Naive thymus-derived CD4-positive, alpha-beta T cell (primary cell): ENCODE data around the gene VSIR. TPM values are rescaled to one million over a fixed set of nuclear protein-coding genes. Genes with fewer than 3 reads are reported as not detected.

ENCODE experiments used
- ATAC-seq: fragments of 150-1000 bp; cut with Tn5 transposase; 2 replicates; pipeline ENCODE4 v1.10.0; 2021; ENCODE audit warnings: mild to moderate bottlenecking, moderate library complexity
- CTCF ChIA-PET: fragments of 350-600 bp; sonication (Branson Sonifier 250); formaldehyde crosslinking; loops from one replicate; lab custom pipeline; 2021; ENCODE audit warnings: antibody characterized with exemption; lab: Charles Lee
- POLR2A ChIA-PET: fragments of 350-600 bp; sonication (Branson Sonifier 250); formaldehyde crosslinking; loops from one replicate; lab custom pipeline; 2021; ENCODE audit warnings: antibody characterized with exemption, inconsistent platforms; lab: Charles Lee
- DNase-seq, 9 donors: peaks; one replicate each; pipeline versions ENCODE4 v3.0.0 to v3.0.0-alpha.2; 2020 to 2022; ENCODE audit warnings: mixed read lengths in 1 of 9
- H3K27ac ChIP-seq: one replicate; pipeline ENCODE4 v1.7.0; 2013; ENCODE audit warnings: mild to moderate bottlenecking, low read depth, low read length, moderate library complexity
- H3K27me3 ChIP-seq, 2 donors: one replicate each; pipeline ENCODE4 v1.7.0; 2013; ENCODE audit warnings: low read length in 2 of 2, mild to moderate bottlenecking in 2 of 2, moderate library complexity in 2 of 2; ENCODE audit not compliant: control insufficient read depth in 2 of 2, insufficient read depth in 2 of 2
- H3K36me3 ChIP-seq, 3 experiments: 1 replicate in 2 of 3; 2 replicates in 1 of 3; pipeline ENCODE4 v1.7.0; 2013; ENCODE audit warnings: low read length in 3 of 3, mild to moderate bottlenecking in 3 of 3, moderate library complexity in 1 of 3; ENCODE audit not compliant: insufficient read depth in 3 of 3, control insufficient read depth in 2 of 3
- H3K4me1 ChIP-seq, 2 donors: one replicate each; pipeline ENCODE4 v1.7.0; 2013; ENCODE audit warnings: low read length in 2 of 2, mild to moderate bottlenecking in 2 of 2, moderate library complexity in 1 of 2; ENCODE audit not compliant: control insufficient read depth in 2 of 2, insufficient read depth in 2 of 2
- H3K4me3 ChIP-seq: 2 replicates; pipeline ENCODE4 v1.7.0; 2013; ENCODE audit warnings: mild to moderate bottlenecking, low read length
- H3K9me3 ChIP-seq, 3 experiments: 1 replicate in 2 of 3; 2 replicates in 1 of 3; pipeline ENCODE4 v1.7.0; 2013; ENCODE audit warnings: low read length in 3 of 3; ENCODE audit not compliant: control insufficient read depth in 2 of 3
- H3K27ac Mint-ChIP-seq, 9 donors: one replicate each; pipeline ENCODE4 v1.8.0; 2020 to 2022; ENCODE audit warnings: mixed read lengths in 9 of 9, mild to moderate bottlenecking in 8 of 9, moderate library complexity in 5 of 9, inconsistent platforms in 2 of 9
- H3K27me3 Mint-ChIP-seq, 5 donors: one replicate each; pipeline ENCODE4 v1.8.0; 2021 to 2022; ENCODE audit warnings: mixed read lengths in 5 of 5, mild to moderate bottlenecking in 1 of 5
- H3K36me3 Mint-ChIP-seq, 5 donors: one replicate each; pipeline ENCODE4 v1.8.0; 2020 to 2022; ENCODE audit warnings: mixed read lengths in 5 of 5, mild to moderate bottlenecking in 3 of 5, inconsistent platforms in 1 of 5
- H3K4me1 Mint-ChIP-seq, 7 donors: one replicate each; pipeline ENCODE4 v1.8.0; 2020 to 2022; ENCODE audit warnings: mixed read lengths in 7 of 7, mild to moderate bottlenecking in 3 of 7, inconsistent platforms in 1 of 7
- H3K4me3 Mint-ChIP-seq, 10 donors: one replicate each; pipeline ENCODE4 v1.8.0; 2020 to 2022; ENCODE audit warnings: mild to moderate bottlenecking in 10 of 10, mixed read lengths in 10 of 10, moderate library complexity in 6 of 10, inconsistent platforms in 2 of 10
- H3K9me3 Mint-ChIP-seq, 11 donors: one replicate each; pipeline ENCODE4 v1.8.0; 2020 to 2022; ENCODE audit warnings: mixed read lengths in 11 of 11, mild to moderate bottlenecking in 4 of 11, inconsistent platforms in 1 of 11, moderate library complexity in 1 of 11
- intact Hi-C, 2 donors: fragments of 100-400 bp; cut with micrococcal nuclease; formaldehyde crosslinking; loops; one replicate each; pipeline ENCODE4 v1.15.1; 2023
- polyA plus RNA-seq, 2 donors: library from polyadenylated mRNA; unstranded; fragments of 300-500 nt; fragmentation: Illumina TruSeq; gene quantifications; one replicate each; pipeline ENCODE4 v1.2.3, GENCODE V29; 2021
- total RNA-seq, 6 experiments: library from RNA in 5 of 6; stranded (reverse) in 5 of 6; gene quantifications; 1 replicate in 5 of 6; 2 replicates in 1 of 6; pipeline ENCODE4 v1.2.3 and lab custom pipeline; 2021 to 2026

The VSIR gene
- total and polyA plus RNA-seq, 7 experiments from 2014 or later = 91.1 to 300 (median 124) TPM

GRCh38 chr10:71812913-71813590 is 39.7 kb upstream of the VSIR start:
- intact Hi-C loops = loop anchor here (1.0 to 2.0 kb wide), 12 partner anchors 40 to 499 kb away; partner anchors contain the start of genes SLC29A3 (in 2 of the 2), CDH23 (in 1 of the 2) and VSIR (in 1 of the 2)
- Histone ChIP-seq H3K4me3 (no peak overlapping the region), H3K36me3 (peaks cover 0 to 35% (median 11%) of the 10 kb centered on the region in 3 experiments), H3K4me1 (no peaks in the 10 kb centered on the region), H3K27ac (no peak overlapping the region), H3K9me3 (no peaks in the 10 kb centered on the region), H3K27me3 (no peaks in the 10 kb centered on the region)
- H3K27ac Mint-ChIP-seq = peak overlapping the region in 2 of 9 donors; percentile 12 to 62
- no peaks in the 10 kb centered on the region for H3K27me3 Mint-ChIP-seq
- CTCF ChIA-PET = interaction anchor here (0.8 to 4.5 kb wide), 10 partner anchors 10 to 501 kb away, joined by 3 to 30 read pairs (median 8); partner anchors contain the start of gene VSIR
- H3K4me3 Mint-ChIP-seq = no peak overlapping the region
- no peaks in the 10 kb centered on the region for H3K9me3 Mint-ChIP-seq
- POLR2A ChIA-PET = no interaction called here
- H3K36me3 Mint-ChIP-seq = peaks cover 2 to 23% (median 6%) of the 10 kb centered on the region in 5 donors
- no peak for ATAC-seq
- DNase-seq = no peak
- peaks cover 0 to 7% (median 0%) of the 10 kb centered on the region in 7 donors for H3K4me1 Mint-ChIP-seq

- Mint-ChIP-seq H3K27me3 (no peaks in the 10 kb centered on the region), H3K4me3 (no peak overlapping the region), H3K9me3 (no peaks in the 10 kb centered on the region), H3K36me3 (peaks cover 2 to 21% (median 4%) of the 10 kb centered on the region in 5 donors), H3K4me1 (peaks cover 0 to 7% (median 0%) of the 10 kb centered on the region in 7 donors), H3K27ac (peak overlapping the region in 1 of 9 donors; percentile 48)
- Histone ChIP-seq H3K9me3 (no peaks in the 10 kb centered on the region), H3K27ac (no peak overlapping the region), H3K4me3 (no peak overlapping the region), H3K27me3 (no peaks in the 10 kb centered on the region), H3K36me3 (peaks cover 0 to 27% (median 6%) of the 10 kb centered on the region in 3 experiments), H3K4me1 (no peaks in the 10 kb centered on the region)
- ATAC-seq (peak; percentile 91), DNase-seq (peak; percentile 64 to 87 (median 80))
- intact Hi-C loops = loop anchor here (1.0 to 2.0 kb wide), 12 partner anchors 39 to 498 kb away; partner anchors contain the start of genes SLC29A3 (in 2 of the 2), CDH23 (in 1 of the 2) and VSIR (in 1 of the 2)
- CTCF ChIA-PET = interaction anchor here (0.7 to 4.5 kb wide), 15 partner anchors 13 to 500 kb away, joined by 3 to 30 read pairs (median 4); partner anchors contain the start of gene VSIR
- POLR2A ChIA-PET = interaction anchor here (1.5 kb wide), 1 partner anchor 39 kb away, joined by 6 read pairs; the partner anchor contains the start of gene VSIR
Observed at GRCh38 chr10:71812016-71812912, 38.9 kb upstream of the VSIR start.

- no peak for DNase-seq
- ChIA-PET POLR2A (interaction anchor here (1.5 kb wide), 1 partner anchor 39 kb away, joined by 6 read pairs; the partner anchor contains the start of gene VSIR), CTCF (interaction anchor here (0.6 to 4.5 kb wide), 15 partner anchors 38 to 497 kb away, joined by 3 to 30 read pairs (median 4); partner anchors contain the start of gene VSIR)
- Mint-ChIP-seq H3K4me3 (no peak overlapping the region), H3K4me1 (peaks cover 0 to 7% (median 0%) of the 10 kb centered on the region in 7 donors), H3K9me3 (no peaks in the 10 kb centered on the region), H3K27me3 (no peaks in the 10 kb centered on the region), H3K36me3 (peaks cover 0 to 15% (median 6%) of the 10 kb centered on the region in 5 donors), H3K27ac (no peak overlapping the region)
- Histone ChIP-seq H3K9me3 (no peaks in the 10 kb centered on the region), H3K4me3 (no peak overlapping the region), H3K36me3 (peaks cover 0 to 18% (median 2%) of the 10 kb centered on the region in 3 experiments), H3K27me3 (no peaks in the 10 kb centered on the region), H3K27ac (no peak overlapping the region), H3K4me1 (no peaks in the 10 kb centered on the region)
- ATAC-seq = no peak
- intact Hi-C loops = no loop called here
Observed at GRCh38 chr10:71811351-71811750, 38.0 kb upstream of the VSIR start.

GRCh38 chr10:71810048-71810750 is 36.9 kb upstream of the VSIR start:
- no peaks in the 10 kb centered on the region for H3K4me1 ChIP-seq
- H3K27me3 ChIP-seq = no peaks in the 10 kb centered on the region
- H3K27ac ChIP-seq = no peak overlapping the region
- Mint-ChIP-seq H3K27me3 (peaks cover 0 to 2% (median 0%) of the 10 kb centered on the region in 5 donors), H3K36me3 (peaks cover 0 to 6% (median 5%) of the 10 kb centered on the region in 5 donors), H3K27ac (peak overlapping the region in 1 of 9 donors; percentile 31), H3K9me3 (peaks cover 0 to 2% (median 0%) of the 10 kb centered on the region in 11 donors), H3K4me1 (peaks cover 0 to 6% (median 0%) of the 10 kb centered on the region in 7 donors), H3K4me3 (no peak overlapping the region)
- peaks cover 0 to 7% (median 0%) of the 10 kb centered on the region in 3 experiments for H3K36me3 ChIP-seq
- ATAC-seq (no peak), DNase-seq (no peak)
- intact Hi-C loops = no loop called here
- no peaks in the 10 kb centered on the region for H3K9me3 ChIP-seq
- no peak overlapping the region for H3K4me3 ChIP-seq
- POLR2A ChIA-PET = no interaction called here
- CTCF ChIA-PET = interaction anchor here (0.6 to 4.5 kb wide), 7 partner anchors 61 to 496 kb away, joined by 3 to 30 read pairs (median 9); no protein-coding TSS in a partner anchor

- Histone ChIP-seq H3K36me3 (peaks cover 0 to 1% (median 0%) of the 10 kb centered on the region in 3 experiments), H3K9me3 (no peaks in the 10 kb centered on the region), H3K4me1 (no peaks in the 10 kb centered on the region), H3K4me3 (no peak overlapping the region), H3K27me3 (no peaks in the 10 kb centered on the region), H3K27ac (no peak overlapping the region)
- DNase-seq (no peak), ATAC-seq (no peak)
- POLR2A ChIA-PET = no interaction called here
- peaks cover 0 to 12% (median 2%) of the 10 kb centered on the region in 7 donors for H3K4me1 Mint-ChIP-seq
- peaks cover 0 to 3% (median 0%) of the 10 kb centered on the region in 5 donors for H3K27me3 Mint-ChIP-seq
- intact Hi-C loops = no loop called here
- H3K36me3 Mint-ChIP-seq = peaks cover 0 to 6% (median 5%) of the 10 kb centered on the region in 5 donors
- CTCF ChIA-PET = no interaction called here
- peaks cover 0 to 2% (median 0%) of the 10 kb centered on the region in 11 donors for H3K9me3 Mint-ChIP-seq
- no peak overlapping the region for H3K4me3 Mint-ChIP-seq
- H3K27ac Mint-ChIP-seq = peak overlapping the region in 1 of 9 donors; percentile 31
Observed at GRCh38 chr10:71809628-71810027, 36.3 kb upstream of the VSIR start.
